CD4-positive, alpha-beta T cell (primary cell): ENCODE results near the gene B3GNT9. TPM values are rescaled to one million over a fixed set of nuclear protein-coding genes. Genes with fewer than 3 reads are reported as not detected.

Experiments
- ATAC-seq: fragments of 200-7000 bp; cut with Tn5 transposase; one replicate; pipeline ENCODE4 v1.10.0; 2022; ENCODE audit warnings: mild to moderate bottlenecking; ENCODE audit not compliant: poor library complexity
- CTCF ChIA-PET: fragments of 350-600 bp; sonication (Branson Sonifier 250); formaldehyde crosslinking; loops from one replicate; lab custom pipeline; 2021; ENCODE audit warnings: antibody characterized with exemption, inconsistent platforms; lab: Charles Lee
- POLR2A ChIA-PET: fragments of 350-600 bp; sonication (Branson Sonifier 250); formaldehyde crosslinking; loops from one replicate; lab custom pipeline; 2021; ENCODE audit warnings: antibody characterized with exemption, inconsistent platforms; lab: Charles Lee
- DNase-seq, 14 experiments: peaks; one replicate each; pipeline ENCODE4 v3.0.0-alpha.2; 2013 to 2020; ENCODE audit warnings: mixed read lengths in 2 of 14
- H3K27ac ChIP-seq, 2 donors: one replicate each; pipeline versions ENCODE4 v1.5.1 to v1.7.0; 2013; ENCODE audit warnings: low read length in 2 of 2, low read depth in 1 of 2, mild to moderate bottlenecking in 1 of 2
- H3K27me3 ChIP-seq, 2 experiments: 1 replicate in 1 of 2; 2 replicates in 1 of 2; pipeline versions ENCODE4 v1.6.1 to v1.7.0; 2013; ENCODE audit warnings: low read length in 2 of 2, control low read depth in 1 of 2, mild to moderate bottlenecking in 1 of 2, moderate library complexity in 1 of 2; ENCODE audit not compliant: insufficient read depth in 2 of 2, control insufficient read depth in 1 of 2
- H3K36me3 ChIP-seq: one replicate; pipeline ENCODE4 v1.6.1; 2013; ENCODE audit warnings: low read length, control low read depth; ENCODE audit not compliant: insufficient read depth
- H3K4me1 ChIP-seq: one replicate; pipeline ENCODE4 v1.6.1; 2013; ENCODE audit warnings: low read length, control low read depth; ENCODE audit not compliant: insufficient read depth
- H3K4me3 ChIP-seq: one replicate; pipeline ENCODE4 v1.5.1; 2013; ENCODE audit warnings: mild to moderate bottlenecking, low read length, moderate library complexity
- H3K9me3 ChIP-seq, 2 experiments: 1 replicate in 1 of 2; 2 replicates in 1 of 2; pipeline versions ENCODE4 v1.6.1 to v1.7.0; 2013; ENCODE audit warnings: low read length in 2 of 2, mild to moderate bottlenecking in 2 of 2, control low read depth in 1 of 2, moderate library complexity in 1 of 2; ENCODE audit not compliant: control insufficient read depth in 1 of 2, insufficient read depth in 1 of 2
- H3K27ac Mint-ChIP-seq: one replicate; pipeline ENCODE4 v1.8.0; 2020; ENCODE audit warnings: mixed read lengths
- H3K27me3 Mint-ChIP-seq: one replicate; pipeline ENCODE4 v1.8.0; 2021; ENCODE audit warnings: mixed read lengths
- H3K36me3 Mint-ChIP-seq: one replicate; pipeline ENCODE4 v1.8.0; 2021; ENCODE audit warnings: low read depth, mixed read lengths
- H3K4me1 Mint-ChIP-seq: one replicate; pipeline ENCODE4 v1.8.0; 2021; ENCODE audit warnings: low read depth, mixed read lengths
- H3K4me3 Mint-ChIP-seq: one replicate; pipeline ENCODE4 v1.8.0; 2020; ENCODE audit warnings: mild to moderate bottlenecking, mixed read lengths
- H3K9me3 Mint-ChIP-seq: one replicate; pipeline ENCODE4 v1.8.0; 2020; ENCODE audit warnings: mixed read lengths
- CTCF ChIP-seq: fragments of 200-600 bp; IDR thresholded peaks from one replicate; pipeline ENCODE4 v1.8.0; 2022; ENCODE audit warnings: antibody characterized with exemption, mild to moderate bottlenecking
- intact Hi-C, 2 experiments: fragments of 100-400 bp; cut with DNase I in 1 of 2; cut with micrococcal nuclease in 1 of 2; formaldehyde crosslinking; loops; one replicate each; pipeline versions ENCODE4 v1.15.1 to v1.9.0; 2023 to 2025; cut with DNase I, micrococcal nuclease
- total RNA-seq, 174 experiments: library from RNA in 2 of 174; stranded (reverse) in 2 of 174; gene quantifications; one replicate each; pipeline ENCODE4 v1.2.3 and lab custom pipeline; 2021 to 2026

The B3GNT9 gene
- total RNA-seq, 2 experiments from 2014 or later, result 2.0 to 2.5 TPM

- H3K4me3 Mint-ChIP-seq, result peak overlapping the region; percentile 95
- H3K27me3 ChIP-seq, result no peaks in the 10 kb centered on the region
- H3K9me3 Mint-ChIP-seq, result no peaks in the 10 kb centered on the region
- H3K27ac Mint-ChIP-seq, result peak overlapping the region; percentile 95
- peak; percentile 94 for TF ChIP-seq CTCF
- peak overlapping the region; percentile 46 for H3K4me3 ChIP-seq
- H3K27me3 Mint-ChIP-seq, result peaks cover 9% of the 10 kb centered on the region
- H3K27ac ChIP-seq, result no peak overlapping the region
- peaks cover 62% of the 10 kb centered on the region for H3K4me1 Mint-ChIP-seq
- peaks cover 15% of the 10 kb centered on the region for H3K36me3 Mint-ChIP-seq
- no peaks in the 10 kb centered on the region for H3K36me3 ChIP-seq
- peak; percentile 53 to 92 (median 76) for DNase-seq
- ChIA-PET CTCF (interaction anchor here (0.6 to 3.1 kb wide), 56 partner anchors 9 to 325 kb away, joined by 3 to 43 read pairs (median 5); partner anchors contain the start of genes ATP6V0D1, CES3, E2F4 and EXOC3L1), POLR2A (interaction anchor here (0.5 to 2.0 kb wide), 8 partner anchors 9 to 208 kb away, joined by 3 to 11 read pairs (median 6); partner anchors contain the start of genes CBFB and HSF4)
- H3K9me3 ChIP-seq, result no peaks in the 10 kb centered on the region
- intact Hi-C loops, result loop anchor here (1.0 to 2.0 kb wide), 4 partner anchors 30 to 178 kb away; partner anchors contain the start of gene PHAF1 (in 1 of the 2)
- peak; percentile 35 for ATAC-seq
- H3K4me1 ChIP-seq, result peaks cover 82% of the 10 kb centered on the region
Measured at GRCh38 chr16:67155295-67156142, 4.7 kb upstream of the B3GNT9 start.

GRCh38 chr16:67154578-67155294 is 3.9 kb upstream of the B3GNT9 start:
- POLR2A ChIA-PET, result interaction anchor here (0.5 to 2.0 kb wide), 10 partner anchors 10 to 207 kb away, joined by 3 to 11 read pairs (median 4); partner anchors contain the start of genes CBFB and HSF4
- H3K4me3 Mint-ChIP-seq, result peak overlapping the region; percentile 78
- no peak overlapping the region for H3K27ac Mint-ChIP-seq
- no peaks in the 10 kb centered on the region for H3K36me3 ChIP-seq
- peaks cover 4% of the 10 kb centered on the region for H3K27me3 Mint-ChIP-seq
- H3K9me3 ChIP-seq, result peaks cover 0 to under 1% of the 10 kb centered on the region in 2 experiments
- peak in 2 of 14 experiments; percentile 5 to 42 for DNase-seq
- ATAC-seq, result no peak
- H3K27ac ChIP-seq, result no peak overlapping the region
- TF ChIP-seq CTCF, result no peak
- peaks cover 81% of the 10 kb centered on the region for H3K4me1 ChIP-seq
- no peaks in the 10 kb centered on the region for H3K9me3 Mint-ChIP-seq
- peaks cover 56% of the 10 kb centered on the region for H3K4me1 Mint-ChIP-seq
- intact Hi-C loops, result loop anchor here (1.0 to 2.0 kb wide), 4 partner anchors 31 to 177 kb away; partner anchors contain the start of gene PHAF1 (in 1 of the 2)
- peak overlapping the region; percentile 46 for H3K4me3 ChIP-seq
- CTCF ChIA-PET, result interaction anchor here (0.6 to 3.1 kb wide), 54 partner anchors 10 to 326 kb away, joined by 3 to 43 read pairs (median 5); partner anchors contain the start of genes ATP6V0D1, CES3, E2F4 and EXOC3L1
- H3K36me3 Mint-ChIP-seq, result peaks cover 14% of the 10 kb centered on the region
- H3K27me3 ChIP-seq, result no peaks in the 10 kb centered on the region
